Fibroblast of lung (primary cell): ENCODE measurements around the gene CCDC92.

ENCODE experiments used
- CTCF ChIP-seq, 2 donors: IDR thresholded peaks in 1 of 2; conservative IDR thresholded peaks in 1 of 2; 1 replicate in 1 of 2; 2 replicates in 1 of 2; pipeline ENCODE4 v1.5.1; 2011 to 2012; ENCODE audit warnings: low read length in 2 of 2, control low read depth in 1 of 2, inconsistent platforms in 1 of 2, low read depth in 1 of 2, mild to moderate bottlenecking in 1 of 2
- EZH2 ChIP-seq: IDR thresholded peaks from 2 replicates; pipeline ENCODE4 v1.5.1; 2012; ENCODE audit warnings: low read length, control low read depth, mild to moderate bottlenecking; ENCODE audit errors: missing control alignments

- TF ChIP-seq CTCF (conservative IDR thresholded peaks at IDR 0.05 in 1 of 2, IDR thresholded peaks at IDR 0.05 in 1 of 2; ENCODE audit: low read depth in 1 of 2, low read length in 2 of 2): no peak
- no peak for TF ChIP-seq EZH2
Observed at GRCh38 chr12:124002021-124002644, 29.5 kb upstream of the CCDC92 start.
